AG09319 (cell line): ENCODE data around the gene GPR149.
A peak's percentile ranks its signal among the peaks of the same experiment; 100 is the strongest.

Experiments used
- DNase-seq: peaks from one replicate; pipeline ENCODE4 v3.0.0-alpha.2; 2010; ENCODE audit warnings: low read depth; ENCODE audit errors: extremely low read depth
- TF ChIP-seq, protein P1 (sequence below): IDR thresholded peaks from 2 replicates; pipeline ENCODE4 v1.5.1; 2011; ENCODE audit warnings: low read depth, mild to moderate bottlenecking, inconsistent platforms, low read length, moderate library complexity

Gene GPR149

DNA sequence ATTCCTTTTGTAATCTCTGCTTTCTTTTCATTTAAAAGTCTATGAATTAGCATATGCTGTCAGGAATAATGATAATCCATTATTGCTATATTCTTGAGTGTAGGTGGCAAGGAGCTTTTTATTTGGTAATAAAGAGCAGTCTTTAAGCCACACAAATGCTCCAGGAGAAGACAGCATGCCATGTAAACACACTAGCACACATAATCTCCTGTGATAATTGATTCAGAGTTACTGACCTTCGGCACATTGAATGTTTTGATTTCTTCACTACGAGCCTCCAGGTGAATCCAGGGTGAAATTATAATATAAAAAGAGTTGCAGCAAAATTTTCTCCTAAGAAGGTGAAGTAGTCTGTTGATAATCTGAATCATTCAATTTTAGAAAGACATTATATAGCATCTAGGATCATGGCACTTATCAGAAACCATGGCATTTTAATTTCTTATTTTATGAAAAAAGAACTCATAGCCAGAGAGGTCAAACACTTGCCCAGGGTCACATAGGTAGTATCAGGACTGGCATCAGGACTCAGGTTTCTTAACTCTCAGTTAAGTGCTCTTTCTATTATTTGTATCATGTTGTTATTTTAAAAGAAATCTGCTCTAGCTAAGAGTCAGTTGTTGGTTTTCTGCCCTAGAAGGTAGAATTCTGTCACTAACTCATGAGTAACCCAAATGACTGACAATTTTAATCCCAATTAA lies 84.4 kb downstream of the GPR149 start:
- no peak for DNase-seq
- TF ChIP-seq, protein P1, sequence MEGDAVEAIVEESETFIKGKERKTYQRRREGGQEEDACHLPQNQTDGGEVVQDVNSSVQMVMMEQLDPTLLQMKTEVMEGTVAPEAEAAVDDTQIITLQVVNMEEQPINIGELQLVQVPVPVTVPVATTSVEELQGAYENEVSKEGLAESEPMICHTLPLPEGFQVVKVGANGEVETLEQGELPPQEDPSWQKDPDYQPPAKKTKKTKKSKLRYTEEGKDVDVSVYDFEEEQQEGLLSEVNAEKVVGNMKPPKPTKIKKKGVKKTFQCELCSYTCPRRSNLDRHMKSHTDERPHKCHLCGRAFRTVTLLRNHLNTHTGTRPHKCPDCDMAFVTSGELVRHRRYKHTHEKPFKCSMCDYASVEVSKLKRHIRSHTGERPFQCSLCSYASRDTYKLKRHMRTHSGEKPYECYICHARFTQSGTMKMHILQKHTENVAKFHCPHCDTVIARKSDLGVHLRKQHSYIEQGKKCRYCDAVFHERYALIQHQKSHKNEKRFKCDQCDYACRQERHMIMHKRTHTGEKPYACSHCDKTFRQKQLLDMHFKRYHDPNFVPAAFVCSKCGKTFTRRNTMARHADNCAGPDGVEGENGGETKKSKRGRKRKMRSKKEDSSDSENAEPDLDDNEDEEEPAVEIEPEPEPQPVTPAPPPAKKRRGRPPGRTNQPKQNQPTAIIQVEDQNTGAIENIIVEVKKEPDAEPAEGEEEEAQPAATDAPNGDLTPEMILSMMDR = no peak

DNA sequence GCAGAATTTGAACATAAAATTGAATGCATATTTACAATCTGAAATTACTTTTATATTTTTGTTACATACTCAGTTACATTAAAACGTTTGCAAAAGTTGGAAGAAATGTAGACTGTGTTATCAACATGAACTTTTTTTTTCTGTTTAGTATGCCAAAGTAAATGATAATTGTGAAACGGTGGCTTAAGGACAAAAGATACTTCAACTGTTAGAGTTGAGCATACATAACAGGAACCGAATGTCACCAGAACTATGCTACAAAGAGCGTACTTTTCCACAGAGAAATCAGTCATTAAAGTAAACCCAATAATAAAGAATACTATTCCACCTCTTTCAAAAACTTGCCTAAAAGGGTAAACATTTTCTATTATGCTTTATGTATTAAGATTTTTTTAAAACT lies 91.4 kb downstream of the GPR149 start:
- TF ChIP-seq, protein P1 = no peak
- DNase-seq = no peak

DNA sequence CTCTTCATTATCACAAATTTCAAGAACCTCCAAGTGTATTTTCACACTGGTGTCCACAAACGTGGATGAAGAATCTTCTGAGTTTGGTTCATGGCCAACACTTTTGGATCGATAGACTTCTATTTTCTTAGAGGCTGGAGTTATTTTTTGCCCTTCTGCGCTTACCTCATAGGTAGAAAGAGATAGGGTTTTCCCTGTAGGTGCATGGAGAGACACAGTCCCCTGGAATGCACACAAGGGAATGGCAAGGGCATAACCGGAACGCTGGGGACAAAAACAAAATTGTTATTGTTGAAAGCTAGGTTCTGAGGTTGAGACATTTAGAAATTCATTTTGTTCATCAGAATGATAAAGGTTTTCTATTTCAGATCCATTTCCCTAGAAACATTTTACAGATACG lies 92.0 kb downstream of the GPR149 start:
- DNase-seq = no peak
- TF ChIP-seq, protein P1 = no peak

DNA sequence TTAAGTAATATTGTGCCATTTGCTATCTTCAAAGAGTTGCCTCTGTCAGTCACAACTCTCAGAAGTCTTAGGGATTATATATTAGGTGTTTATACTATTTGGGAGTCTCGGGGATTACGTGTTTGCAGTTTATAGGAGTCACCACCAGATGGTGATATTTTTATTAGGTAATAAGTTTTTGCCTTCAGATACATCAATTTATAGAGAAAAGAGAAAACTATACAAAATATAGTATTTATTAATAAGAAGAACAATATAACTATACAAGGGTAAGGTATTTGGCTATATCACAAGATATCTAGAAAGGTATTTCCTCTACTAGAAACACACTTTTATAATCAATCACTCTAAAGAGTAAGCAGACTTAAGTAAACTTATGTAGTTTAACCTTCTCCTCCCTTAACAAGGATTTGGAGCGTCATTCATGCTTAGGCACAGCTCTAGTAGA lies 95.0 kb downstream of the GPR149 start:
- DNase-seq = no peak
- TF ChIP-seq, protein P1 = peak; percentile 53

DNA sequence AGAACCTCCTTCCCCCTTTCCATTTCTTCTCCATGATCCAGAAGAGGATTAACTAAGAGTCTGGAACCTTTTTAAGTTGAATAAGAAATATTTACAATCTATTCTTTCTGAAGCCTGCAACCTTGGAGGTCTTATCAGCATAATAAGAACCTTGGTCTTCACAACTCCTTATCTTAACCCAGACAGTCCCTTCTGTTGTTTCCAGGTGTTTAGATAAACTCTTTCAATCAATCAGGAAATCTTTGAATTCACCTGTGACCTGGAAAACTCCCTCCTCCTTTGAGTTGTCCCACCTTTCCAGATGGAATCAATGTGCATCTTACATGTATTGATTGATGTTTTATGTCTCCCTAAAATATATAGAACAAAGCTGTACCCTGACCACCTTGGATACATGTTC lies 102.1 kb downstream of the GPR149 start:
- DNase-seq = no peak

DNA sequence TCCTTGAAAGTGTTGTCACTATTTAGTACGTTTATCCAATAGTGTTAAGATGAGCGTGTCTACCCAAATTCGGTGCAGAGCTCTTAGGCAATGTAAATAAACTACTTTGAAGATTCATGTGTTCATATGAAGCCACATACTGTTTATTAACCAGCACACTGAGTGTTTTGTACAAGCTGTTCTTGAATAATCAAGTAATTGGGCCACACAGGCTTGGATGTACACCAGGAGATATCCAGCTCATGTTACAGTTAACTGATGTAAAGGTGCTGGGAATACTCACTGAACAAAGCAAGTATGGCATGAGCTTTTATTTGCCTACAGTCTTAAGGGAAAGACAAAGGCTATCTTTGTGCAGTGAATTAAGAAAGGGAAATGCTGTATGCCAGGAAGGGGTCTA lies 105.1 kb downstream of the GPR149 start:
- DNase-seq = no peak
- TF ChIP-seq, protein P1 = no peak

More for the DNA sequence above, 102.1 kb downstream of the GPR149 start:
- TF ChIP-seq, protein P1 = no peak

DNA sequence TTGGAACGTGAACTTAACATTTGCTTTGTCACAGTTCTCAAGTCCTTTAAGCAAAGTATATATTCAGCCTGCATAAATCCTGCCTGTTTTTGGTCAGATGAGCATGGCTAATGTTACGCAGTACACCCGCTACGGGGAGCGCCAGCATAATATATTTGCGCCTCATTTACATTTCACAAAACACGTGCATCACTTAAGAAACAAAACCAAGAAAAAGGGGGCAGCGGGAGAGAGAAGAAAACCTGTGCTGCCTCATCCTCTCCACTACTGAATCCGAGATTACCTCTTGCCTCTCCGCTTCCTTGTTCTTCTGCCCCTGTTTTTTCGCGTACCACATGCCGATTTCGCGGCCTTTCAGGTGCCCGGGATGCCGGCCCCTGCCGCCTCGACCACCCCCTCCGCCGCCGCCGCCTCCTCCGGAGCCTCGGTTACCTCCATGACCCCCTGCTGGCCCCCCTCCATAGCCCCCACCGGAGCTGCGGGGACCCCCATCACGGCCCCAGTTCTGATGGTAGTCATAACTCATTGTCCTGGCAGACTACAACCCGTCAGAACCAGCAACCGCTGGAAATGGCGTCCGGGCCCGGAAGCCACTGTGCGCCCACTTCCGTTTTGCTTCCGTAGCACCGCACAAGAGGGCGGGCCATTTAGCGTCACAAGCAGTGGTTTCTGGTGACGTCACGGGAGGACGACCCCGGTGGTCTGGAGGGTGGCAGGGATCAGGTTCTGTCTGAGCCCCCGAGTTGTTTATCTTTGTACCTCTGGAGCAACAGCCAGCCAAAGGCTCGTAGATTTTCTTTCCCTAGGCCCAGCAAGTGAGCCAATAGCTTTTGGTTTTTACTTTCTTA lies 105.9 kb downstream of the GPR149 start, which contains the start of gene DHX36:
TSS of gene DHX36 (minus strand) at position 597 of the 848 bp plus-strand sequence. CDS start at position 526, 71 bp downstream.
- TF ChIP-seq, protein P1 = no peak; the same call in 1 of the 2 replicates
- peak; percentile 82 for DNase-seq
